NCI-H2081 (cell line): ENCODE measurements around the gene TMEM91.

ENCODE experiments used
- DNase-seq, 2 experiments: peaks; one replicate each; lab custom pipeline; 2025; lab: John Stamatoyannopoulos, UW

TMEM91 gene

GRCh38 chr19:41411968-41412265, 35.6 kb downstream of the TMEM91 start:
- no peak for DNase-seq

- DNase-seq = no peak
These were observed 36.6 kb downstream of the TMEM91 start for GRCh38 chr19:41412953-41413352.

- no peak for DNase-seq
These were observed 37.6 kb downstream of the TMEM91 start for GRCh38 chr19:41413947-41414346.

- no peak for DNase-seq
These were observed 38.1 kb downstream of the TMEM91 start for GRCh38 chr19:41414461-41414860.

- DNase-seq = no peak
These were observed 38.8 kb downstream of the TMEM91 start for GRCh38 chr19:41415154-41415571.

DNA sequence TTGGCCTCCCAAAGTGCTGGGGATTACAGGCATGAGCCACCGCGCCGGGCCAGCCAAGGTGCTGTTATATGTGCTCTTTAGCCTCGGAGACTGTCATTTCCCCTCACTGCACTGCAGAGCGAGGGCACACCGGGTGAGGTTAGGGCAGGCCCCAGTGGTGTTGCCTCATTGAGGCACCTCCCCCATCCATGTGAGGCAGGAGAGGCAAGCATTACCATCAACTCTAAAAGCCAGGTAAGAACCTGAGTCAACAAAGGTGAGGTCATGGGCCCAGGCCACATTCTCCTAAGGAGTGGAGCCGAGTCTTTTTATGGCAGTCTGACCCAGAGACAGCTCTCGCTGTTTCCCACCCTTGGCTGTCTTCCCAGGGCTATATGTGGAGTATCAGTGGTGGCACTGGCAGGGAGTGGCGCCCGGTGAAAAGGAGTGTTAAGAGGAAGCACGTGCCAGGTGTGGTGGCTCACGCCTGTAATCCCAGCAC, 39.9 kb downstream of the TMEM91 start:
- DNase-seq = no peak

DNA sequence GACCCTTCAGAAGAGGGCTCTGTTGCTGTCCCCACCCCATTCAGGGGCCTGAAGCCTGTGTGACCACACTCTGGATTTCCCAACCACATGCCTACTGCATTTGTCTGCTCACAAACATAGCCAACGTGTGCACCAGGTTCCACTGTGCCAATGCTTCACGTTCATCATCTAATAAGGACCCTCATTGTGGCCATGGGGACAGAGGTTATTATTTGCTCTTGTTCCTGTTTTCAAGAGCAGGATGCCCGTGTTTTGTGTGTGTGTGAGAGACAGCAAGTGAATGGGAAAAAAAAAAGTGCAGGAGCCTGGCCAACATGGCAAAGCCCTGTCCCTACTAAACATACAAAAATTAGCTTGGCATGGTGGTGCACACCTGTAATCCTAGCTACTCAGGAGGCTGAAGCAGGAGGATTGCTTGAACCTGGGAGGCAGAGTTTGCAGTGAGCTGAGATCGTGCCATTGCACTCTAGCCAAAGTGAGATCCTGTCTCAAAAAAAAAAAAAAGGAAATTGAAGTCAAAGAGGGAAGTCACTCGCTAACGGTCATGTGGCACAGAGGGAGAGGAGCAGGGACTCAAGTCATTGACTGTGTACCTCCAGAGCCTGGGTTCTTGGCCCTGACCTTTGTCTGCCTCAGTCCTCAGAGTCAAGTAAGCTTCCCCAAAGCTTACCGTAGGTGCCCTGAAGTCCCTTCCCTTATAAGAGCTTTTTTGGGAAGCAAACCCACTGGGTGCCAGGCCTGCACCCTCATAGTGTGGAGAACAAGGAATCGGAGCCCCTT, 44.0 kb downstream of the TMEM91 start:
- no peak for DNase-seq

DNA sequence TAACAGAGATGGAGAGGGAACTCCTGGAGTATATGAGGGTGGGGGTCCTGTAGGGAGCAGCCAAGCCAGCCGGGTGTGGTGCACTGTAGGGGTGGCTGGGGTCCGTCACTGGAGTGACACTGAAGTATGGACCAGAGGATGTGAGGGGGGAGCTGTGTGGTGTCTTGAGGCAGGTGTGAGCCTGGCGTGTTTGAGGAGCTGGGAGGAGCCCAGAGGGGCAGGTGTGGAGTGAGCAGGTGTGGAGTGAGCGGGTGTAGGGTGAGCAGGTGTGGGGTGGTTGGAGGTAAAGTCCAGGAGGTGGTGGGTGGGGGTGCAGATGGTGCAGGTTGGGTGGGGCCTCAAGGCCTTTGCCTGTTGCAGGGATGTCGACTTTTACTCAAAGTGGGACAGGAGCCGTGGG, 45.0 kb downstream of the TMEM91 start:
- peak in 1 of 2 experiments; percentile 14 for DNase-seq

- DNase-seq = no peak
These were observed 45.6 kb downstream of the TMEM91 start for GRCh38 chr19:41421973-41422372.

DNA sequence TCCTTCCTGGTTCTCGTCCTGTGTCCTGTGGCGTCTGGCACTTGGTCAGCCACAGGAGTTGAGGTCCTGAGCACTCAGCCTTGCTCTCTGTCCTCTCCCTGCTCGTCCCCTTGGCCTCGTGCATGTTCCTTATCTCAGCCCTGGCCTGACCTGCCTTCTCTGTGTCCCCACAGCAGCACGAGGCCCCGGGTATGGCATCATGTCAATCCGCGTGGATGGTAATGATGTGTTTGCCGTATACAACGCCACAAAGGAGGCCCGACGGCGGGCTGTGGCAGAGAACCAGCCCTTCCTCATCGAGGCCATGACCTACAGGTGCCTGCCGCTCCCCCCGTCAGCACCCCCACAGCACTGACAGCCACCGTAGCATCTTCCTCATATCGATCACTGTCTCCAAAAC, 46.1 kb downstream of the TMEM91 start:
- DNase-seq = no peak

GRCh38 chr19:41422955-41423354, 46.6 kb downstream of the TMEM91 start:
- no peak for DNase-seq

- DNase-seq = no peak
These were observed 48.2 kb downstream of the TMEM91 start for GRCh38 chr19:41424335-41425173.

GRCh38 chr19:41425174-41426115, 49.1 kb downstream of the TMEM91 start:
- no peak for DNase-seq

GRCh38 chr19:41426116-41426841, 49.9 kb downstream of the TMEM91 start:
- DNase-seq = no peak

- DNase-seq = no peak
These were observed 50.8 kb downstream of the TMEM91 start, which contains the start of gene B3GNT8 for GRCh38 chr19:41426952-41427646. Gene B3GNT8, minus strand, starts transcription at chr19:41427374. Its CDS starts 596 bp downstream, at chr19:41426778.

DNA sequence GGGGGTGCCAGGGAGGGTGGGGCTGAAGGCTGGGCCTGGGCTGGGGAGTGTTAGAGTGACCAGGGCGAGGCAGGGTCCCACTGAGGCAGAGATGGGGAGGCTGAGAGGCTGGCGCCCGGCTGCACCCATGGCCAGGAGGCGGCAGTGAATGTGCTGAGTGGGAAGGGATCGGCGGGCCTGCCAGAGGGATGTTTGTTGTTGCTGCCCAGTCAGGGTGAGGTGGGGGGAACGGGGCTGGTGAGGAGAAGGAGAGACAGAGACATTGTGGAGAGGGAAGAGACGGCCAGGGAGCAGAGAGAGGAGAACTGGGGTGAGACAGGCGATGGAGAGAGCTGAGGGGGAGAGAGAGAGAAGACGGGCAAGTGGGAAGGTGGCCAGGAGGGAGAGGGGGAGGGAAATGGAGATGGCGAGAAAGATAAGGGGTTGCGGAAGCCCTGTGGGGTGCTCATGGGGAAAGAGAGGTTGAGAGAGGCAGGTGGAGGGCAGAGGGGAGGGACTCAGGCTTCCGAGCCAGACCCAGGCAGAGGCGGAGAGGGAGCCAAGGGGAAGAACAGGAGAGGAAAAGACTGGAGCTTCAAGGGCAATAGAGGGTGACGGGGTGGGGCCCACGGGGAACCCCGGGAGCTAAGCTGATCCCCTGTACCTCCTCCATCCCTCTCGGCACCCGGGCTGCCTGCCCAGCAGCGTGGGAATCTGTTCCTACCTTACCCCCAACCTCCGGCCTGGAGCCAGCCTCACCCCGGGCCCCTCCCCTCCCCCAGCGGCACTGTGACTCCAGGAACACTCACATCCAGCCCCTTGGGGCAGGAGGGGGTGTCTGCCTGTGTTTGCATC, 51.5 kb downstream of the TMEM91 start:
- DNase-seq = no peak

- no peak for DNase-seq
These were observed 52.1 kb downstream of the TMEM91 start for GRCh38 chr19:41428481-41428859.

GRCh38 chr19:41430922-41431321, 54.6 kb downstream of the TMEM91 start:
- no peak for DNase-seq

GRCh38 chr19:41431426-41432386, 55.4 kb downstream of the TMEM91 start:
- no peak for DNase-seq
